Small intestine (tissue), 7 donors: Measurements from ENCODE around the gene ZNF223. TPM values are rescaled to one million over a fixed set of nuclear protein-coding genes. Genes with fewer than 3 reads are reported as not detected.

Source experiments
- DNase-seq, 2 donors: peaks; one replicate each; pipeline versions ENCODE4 v3.0.0 to v3.0.0-alpha.2; 2013
- FAIRE-seq: peaks from 2 replicates; lab custom pipeline; 2012; peaks lifted over from hg19 to GRCh38; lab: Jason Lieb, UNC
- H3K27ac ChIP-seq, 3 donors: one replicate each; pipeline ENCODE4 v1.5.1; 2013; ENCODE audit warnings: low read length in 2 of 3, mild to moderate bottlenecking in 2 of 3, control low read depth in 1 of 3, inconsistent platforms in 1 of 3, low read depth in 1 of 3, moderate library complexity in 1 of 3
- H3K27me3 ChIP-seq, 3 donors: one replicate each; pipeline ENCODE4 v1.6.1; 2013; ENCODE audit warnings: low read length in 3 of 3, inconsistent platforms in 1 of 3; ENCODE audit not compliant: control insufficient read depth in 3 of 3, insufficient read depth in 3 of 3
- H3K36me3 ChIP-seq, 3 donors: one replicate each; pipeline ENCODE4 v1.6.1; 2013; ENCODE audit warnings: low read length in 3 of 3, inconsistent platforms in 1 of 3, low read depth in 1 of 3, mild to moderate bottlenecking in 1 of 3, moderate library complexity in 1 of 3; ENCODE audit not compliant: control insufficient read depth in 3 of 3, insufficient read depth in 2 of 3
- H3K4me1 ChIP-seq, 3 donors: one replicate each; pipeline ENCODE4 v1.6.1; 2013; ENCODE audit warnings: low read length in 2 of 3, inconsistent platforms in 1 of 3, low read depth in 1 of 3, mild to moderate bottlenecking in 1 of 3, moderate library complexity in 1 of 3; ENCODE audit not compliant: control insufficient read depth in 3 of 3, insufficient read depth in 2 of 3
- H3K4me3 ChIP-seq, 3 donors: one replicate each; pipeline ENCODE4 v1.5.1; 2013; ENCODE audit warnings: low read length in 3 of 3, control low read depth in 1 of 3, inconsistent platforms in 1 of 3, low read depth in 1 of 3, mild to moderate bottlenecking in 1 of 3, moderate library complexity in 1 of 3
- H3K9me3 ChIP-seq, 2 donors: one replicate each; pipeline ENCODE4 v1.6.1; 2013; ENCODE audit warnings: low read depth in 1 of 2, low read length in 1 of 2; ENCODE audit not compliant: control insufficient read depth in 2 of 2, insufficient read depth in 1 of 2
- WGBS, 3 donors: extraction: QIAGEN DNeasy Blood & Tissue Kit; methylation state at CpG; one replicate each; pipeline ENCODE4 v1.1.7; 2013; 5-methylcytosine and 5-hydroxymethylcytosine counted together
- polyA plus RNA-seq, 4 donors: library from polyadenylated mRNA; stranded (reverse) in 3 of 4; unstranded in 1 of 4; fragments of 200-250 nt in 3 of 4; fragments of 120-200 nt in 1 of 4; gene quantifications; one replicate each; pipeline versions ENCODE4 v1.2.1 to v1.2.3, GENCODE V29; 2013
- donor health status: healthy with polysubstance abuse.
- donor health status: control.
- donor health status: control.
- donor health status: Bipolar disorder and iron deficiency.
- donor health status: healthy.

Gene ZNF223
- polyA plus RNA-seq, 4 donors = 3.3 to 23.6 (median 6.4) TPM

DNA sequence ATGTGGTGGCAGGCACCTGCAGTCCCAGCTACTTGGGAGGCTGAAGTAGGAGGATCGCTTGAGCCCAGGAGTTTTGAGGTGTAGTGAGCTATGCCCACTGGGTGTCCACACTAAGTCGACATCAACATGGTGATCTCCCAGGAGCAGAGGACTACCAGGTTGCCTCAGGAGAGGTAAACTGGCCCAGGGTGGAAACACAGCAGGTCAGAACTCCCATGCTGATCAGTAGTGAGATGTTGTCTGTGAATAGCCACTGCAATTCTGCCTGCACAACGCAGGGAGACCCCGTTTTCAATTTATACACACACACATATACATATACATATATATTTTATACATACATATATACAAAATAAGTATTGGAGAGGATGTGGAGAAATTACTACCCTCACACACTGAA, 40.3 kb downstream of the ZNF223 start:
- H3K27ac ChIP-seq = no peak overlapping the region
- WGBS, 3 donors = 66 to 75% (median 66%) methylated on average over 4 of the region's 4 CpGs
- H3K4me3 ChIP-seq = no peak overlapping the region
- no peak for DNase-seq
- H3K36me3 ChIP-seq = peaks cover 0 to 3% (median 3%) of the 10 kb centered on the region in 3 donors
- H3K27me3 ChIP-seq = no peaks in the 10 kb centered on the region
- FAIRE-seq = no peak
- H3K4me1 ChIP-seq = no peaks in the 10 kb centered on the region
- H3K9me3 ChIP-seq = peaks cover 0 to 3% of the 10 kb centered on the region in 2 donors

DNA sequence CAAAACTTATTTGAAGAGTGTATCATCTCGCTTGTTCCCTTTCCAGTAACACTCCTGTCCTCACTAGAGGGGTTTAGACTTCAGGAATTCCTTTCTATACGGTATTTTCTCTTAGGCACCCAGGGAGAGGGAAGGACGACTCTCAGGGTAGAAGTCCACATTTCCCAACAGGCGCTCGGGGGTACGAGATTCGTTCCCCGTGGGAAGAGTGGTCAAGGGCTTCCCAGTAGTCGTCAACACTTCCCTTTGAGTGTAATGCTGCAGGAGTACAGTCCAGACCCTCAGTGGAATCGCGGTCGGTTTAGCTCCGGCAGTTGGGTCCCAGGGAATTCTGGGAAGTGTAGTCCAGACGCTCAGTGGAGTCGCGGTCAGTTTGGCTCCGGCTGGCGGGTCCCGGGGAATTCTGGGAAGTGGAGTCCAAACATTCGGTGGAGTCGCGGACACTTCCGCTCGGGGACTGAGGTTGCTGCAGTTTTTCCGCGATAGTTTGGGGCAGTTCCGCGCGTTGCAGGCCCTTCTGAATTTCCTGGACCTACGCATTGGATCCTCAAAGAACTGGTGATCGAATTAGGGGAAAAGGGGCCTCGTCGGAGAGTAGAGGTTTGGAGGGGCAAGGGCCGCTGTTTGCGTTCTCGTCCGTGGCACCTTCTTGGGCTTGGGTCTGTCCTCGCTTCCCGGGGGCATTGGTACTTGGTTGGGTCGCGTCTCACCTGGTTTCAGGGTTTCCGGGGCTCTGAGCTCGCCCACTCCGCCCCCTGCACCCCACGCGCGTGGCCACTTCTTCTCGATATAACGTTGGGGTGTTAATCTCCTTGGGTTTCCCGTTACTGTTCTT, 42.3 kb downstream of the ZNF223 start, which contains the start of gene ZNF224:
Gene ZNF224 (plus strand): TSS at position 431 of the 835 bp plus-strand sequence. CDS start 3,513 bp downstream, outside the sequence.
- DNase-seq = peak; percentile 94 to 96
- no peaks in the 10 kb centered on the region for H3K9me3 ChIP-seq
- H3K36me3 ChIP-seq = peaks cover 2 to 14% (median 5%) of the 10 kb centered on the region in 3 donors
- FAIRE-seq = no peak
- peak within 1 kb of the TSS; percentile 55 to 87 (median 59) for H3K27ac ChIP-seq
- peak within 1 kb of the TSS; percentile 75 to 93 (median 83) for H3K4me3 ChIP-seq
- WGBS, 3 donors = 0% methylated on average over 50 of the region's 50 CpGs
- H3K27me3 ChIP-seq = no peaks in the 10 kb centered on the region
- H3K4me1 ChIP-seq = no peaks in the 10 kb centered on the region

DNA sequence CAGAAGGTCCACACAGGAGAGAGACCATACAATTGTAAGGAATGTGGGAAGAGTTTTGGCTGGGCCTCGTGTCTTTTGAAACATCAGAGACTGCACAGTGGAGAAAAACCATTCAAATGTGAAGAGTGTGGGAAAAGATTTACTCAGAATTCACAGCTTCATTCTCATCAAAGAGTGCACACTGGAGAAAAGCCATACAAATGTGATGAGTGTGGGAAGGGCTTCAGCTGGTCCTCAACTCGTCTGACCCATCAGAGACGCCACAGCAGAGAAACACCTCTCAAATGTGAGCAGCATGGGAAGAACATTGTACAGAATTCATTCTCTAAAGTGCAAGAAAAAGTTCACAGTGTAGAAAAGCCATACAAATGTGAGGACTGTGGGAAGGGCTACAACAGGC, 55.9 kb downstream of the ZNF223 start:
- no peak overlapping the region for H3K27ac ChIP-seq
- 96 to 97% (median 97%) methylated on average over 3 of the region's 3 CpGs for WGBS, 3 donors
- H3K9me3 ChIP-seq = peaks cover 2 to 44% of the 10 kb centered on the region in 2 donors
- H3K36me3 ChIP-seq = peaks cover 9 to 26% (median 12%) of the 10 kb centered on the region in 3 donors
- DNase-seq = no peak
- no peaks in the 10 kb centered on the region for H3K27me3 ChIP-seq
- no peak overlapping the region for H3K4me3 ChIP-seq
- H3K4me1 ChIP-seq = peaks cover 0 to 6% (median 3%) of the 10 kb centered on the region in 3 donors
- FAIRE-seq = no peak

DNA sequence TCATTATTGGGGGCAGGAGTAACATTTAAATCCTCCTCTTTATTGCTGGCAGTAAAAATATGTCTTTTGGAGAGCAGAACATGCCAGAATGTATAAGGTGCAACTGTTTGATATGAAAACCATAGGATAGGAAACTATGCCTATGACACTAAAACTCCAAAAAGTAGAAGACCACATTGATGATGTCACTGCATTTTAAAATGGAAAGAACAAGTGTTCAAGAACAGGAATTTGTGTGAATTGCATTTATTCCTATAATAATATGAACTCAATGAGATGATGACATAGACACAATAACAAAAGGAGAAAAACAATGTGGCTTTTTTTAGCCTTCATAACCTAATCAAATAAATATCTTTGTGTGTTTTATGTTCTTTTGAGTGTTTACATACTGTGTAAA, 57.6 kb downstream of the ZNF223 start:
- H3K36me3 ChIP-seq = peaks cover 4 to 20% (median 6%) of the 10 kb centered on the region in 3 donors
- DNase-seq (no peak), FAIRE-seq (no peak)
- no peak overlapping the region for H3K27ac ChIP-seq
- no peak overlapping the region for H3K4me3 ChIP-seq
- H3K27me3 ChIP-seq = no peaks in the 10 kb centered on the region
- H3K9me3 ChIP-seq = peaks cover 2 to 39% of the 10 kb centered on the region in 2 donors
- peaks cover 0 to 6% (median 3%) of the 10 kb centered on the region in 3 donors for H3K4me1 ChIP-seq

DNA sequence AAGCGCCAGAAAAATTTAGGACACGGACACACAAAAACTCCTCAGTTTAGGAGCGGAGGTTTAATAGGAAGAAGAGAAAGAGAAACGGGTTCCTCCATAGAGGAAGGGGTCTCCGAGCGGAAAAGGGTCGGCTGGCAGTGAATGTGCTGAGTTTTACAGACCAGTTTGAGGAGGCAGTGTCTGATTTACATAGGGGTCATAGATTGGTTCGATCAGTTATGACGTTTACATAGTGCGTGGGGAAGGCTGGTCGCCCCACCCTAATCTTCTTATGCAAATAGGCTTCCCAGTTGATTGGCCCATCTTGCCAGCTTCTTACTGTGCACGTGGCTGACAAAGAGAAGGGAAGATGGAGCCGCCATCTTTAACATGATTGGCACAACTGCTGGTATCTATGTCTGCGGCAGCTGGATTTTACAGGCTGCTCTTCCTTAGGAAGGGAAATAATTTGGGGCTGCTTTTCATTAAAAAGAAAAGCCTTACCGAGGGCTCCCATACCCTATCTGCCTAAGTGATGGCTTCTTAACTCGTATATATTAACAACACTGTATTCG, 60.2 kb downstream of the ZNF223 start:
- no peaks in the 10 kb centered on the region for H3K27me3 ChIP-seq
- H3K9me3 ChIP-seq = peaks cover 2 to 25% of the 10 kb centered on the region in 2 donors
- H3K36me3 ChIP-seq = peaks cover 0 to 8% (median 5%) of the 10 kb centered on the region in 3 donors
- DNase-seq (peak; percentile 7 to 50), FAIRE-seq (no peak)
- H3K4me3 ChIP-seq = peak overlapping the region in 1 of 3 donors; percentile 61
- H3K4me1 ChIP-seq = peaks cover 0 to 6% (median 3%) of the 10 kb centered on the region in 3 donors
- H3K27ac ChIP-seq = no peak overlapping the region
- WGBS, 3 donors = 16 to 32% (median 25%) methylated on average over 17 of the region's 17 CpGs

DNA sequence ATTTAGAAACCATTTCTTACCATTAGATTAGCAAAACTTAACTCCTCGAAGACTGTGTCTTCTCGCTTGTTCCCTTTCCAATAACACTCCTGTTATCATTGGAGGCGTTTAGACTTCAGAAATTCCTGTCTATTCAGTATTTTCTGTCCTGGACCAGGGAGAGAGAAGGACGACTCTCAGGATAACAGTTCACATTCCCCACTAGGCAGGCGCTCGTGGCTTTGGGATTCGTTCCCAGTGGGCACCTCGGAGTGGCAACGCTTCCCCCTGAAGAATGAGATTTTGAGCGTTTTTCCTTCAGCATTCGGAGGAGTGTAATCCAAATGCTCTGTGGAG, 60.9 kb downstream of the ZNF223 start:
- no peak for FAIRE-seq
- peak overlapping the region in 1 of 3 donors; percentile 12 for H3K27ac ChIP-seq

DNA sequence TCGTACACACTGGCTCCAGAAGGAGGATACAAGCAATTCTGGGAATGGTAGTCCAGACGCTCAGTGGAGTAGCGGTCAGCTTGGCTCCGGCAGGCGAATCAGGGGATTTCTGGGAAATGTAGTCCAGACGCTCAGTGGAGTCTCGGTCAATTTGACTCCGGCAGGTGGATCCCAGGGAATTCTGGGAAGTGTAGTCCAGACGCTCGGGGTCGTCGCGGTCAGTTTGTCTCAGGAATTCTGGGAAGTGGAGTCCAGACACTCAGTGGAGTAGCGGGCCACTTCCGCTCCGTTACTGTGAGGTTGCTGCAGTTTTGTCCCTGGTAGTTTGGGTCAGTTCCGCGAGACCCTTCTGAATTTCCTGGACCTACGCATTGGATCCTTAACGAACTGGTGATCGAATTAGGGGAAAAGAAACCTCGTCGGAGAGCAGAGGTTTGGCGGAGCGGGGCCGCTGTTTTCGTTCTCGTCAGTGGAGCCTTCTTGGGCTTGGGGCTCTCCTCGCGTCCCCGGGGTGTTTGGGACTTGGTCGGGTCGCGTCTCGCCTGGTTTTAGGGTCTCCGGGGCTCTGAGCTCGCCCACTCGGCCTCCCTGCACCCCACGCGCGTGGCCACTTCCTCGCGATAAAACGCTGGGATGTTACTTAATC, 61.4 kb downstream of the ZNF223 start, which contains the start of gene ZNF225:
Gene ZNF225 (plus strand): TSS at position 262 of the 646 bp plus-strand sequence. CDS start 2,429 bp downstream, outside the sequence.
- FAIRE-seq = peak; percentile 84
- H3K4me1 ChIP-seq = peaks cover 0 to 6% (median 3%) of the 10 kb centered on the region in 3 donors
- H3K4me3 ChIP-seq = peak within 1 kb of the TSS; percentile 49 to 74 (median 61)
- peak; percentile 99 for DNase-seq
- WGBS, 3 donors = 0 to 1% (median 0%) methylated on average over 44 of the region's 44 CpGs
- H3K36me3 ChIP-seq = peaks cover 2 to 11% (median 3%) of the 10 kb centered on the region in 3 donors
- H3K9me3 ChIP-seq = peaks cover 2 to 12% of the 10 kb centered on the region in 2 donors
- H3K27me3 ChIP-seq = no peaks in the 10 kb centered on the region
- H3K27ac ChIP-seq = peak within 1 kb of the TSS in 2 of 3 donors; percentile 26 to 69

More for the DNA sequence above, 60.9 kb downstream of the ZNF223 start:
- DNase-seq = no peak
- H3K36me3 ChIP-seq = peaks cover 0 to 8% (median 1%) of the 10 kb centered on the region in 3 donors
- H3K4me1 ChIP-seq = peaks cover 0 to 6% (median 3%) of the 10 kb centered on the region in 3 donors
- peaks cover 2 to 17% of the 10 kb centered on the region in 2 donors for H3K9me3 ChIP-seq
- 1% methylated on average over 11 of the region's 11 CpGs for WGBS, 3 donors
- peak overlapping the region; percentile 35 to 61 (median 54) for H3K4me3 ChIP-seq
- H3K27me3 ChIP-seq = no peaks in the 10 kb centered on the region
